B cell (primary cell): Measurements from ENCODE around the gene FBXO7. TPM values are rescaled to one million over a fixed set of nuclear protein-coding genes. Genes with fewer than 3 reads are reported as not detected.

Experiments used
- ATAC-seq: fragments of 200-7000 bp; cut with Tn5 transposase; one replicate; pipeline ENCODE4 v1.10.0; 2021; ENCODE audit warnings: low read depth, mild to moderate bottlenecking, moderate number of reproducible peaks, moderate library complexity
- CTCF ChIA-PET: fragments of 350-600 bp; sonication (Branson Sonifier 250); formaldehyde crosslinking; loops from one replicate; lab custom pipeline; 2021; ENCODE audit warnings: antibody characterized with exemption, inconsistent platforms; lab: Charles Lee
- POLR2A ChIA-PET: fragments of 350-600 bp; sonication (Branson Sonifier 250); formaldehyde crosslinking; loops from one replicate; lab custom pipeline; 2021; ENCODE audit warnings: antibody characterized with exemption; lab: Charles Lee
- DNase-seq: peaks from one replicate; pipeline ENCODE4 v3.0.0; 2013
- H2AFZ ChIP-seq: 2 replicates; pipeline ENCODE4 v1.6.1; 2012; ENCODE audit warnings: mild to moderate bottlenecking, low read depth, low read length; ENCODE audit not compliant: insufficient read depth, poor library complexity, severe bottlenecking
- H3K27ac ChIP-seq, 2 donors: 1 replicate in 1 of 2; 2 replicates in 1 of 2; pipeline ENCODE4 v1.5.1; 2012 to 2013; ENCODE audit warnings: low read length in 2 of 2, mild to moderate bottlenecking in 2 of 2, moderate library complexity in 1 of 2
- H3K27me3 ChIP-seq, 4 experiments: fragments of 200-600 bp in 1 of 4; sonication (generic) in 1 of 4; replicated peaks in 1 of 4; 1 replicate in 2 of 4; 2 replicates in 2 of 4; pipeline versions ENCODE4 v1.6.1 to v1.7.0; 2013 to 2016; ENCODE audit warnings: low read length in 3 of 4, mild to moderate bottlenecking in 2 of 4, mixed read lengths in 1 of 4, moderate library complexity in 1 of 4; ENCODE audit not compliant: insufficient read depth in 4 of 4, control insufficient read depth in 3 of 4; ENCODE audit errors: control extremely low read depth in 1 of 4
- H3K36me3 ChIP-seq, 2 experiments: replicated peaks in 1 of 2; 1 replicate in 1 of 2; 2 replicates in 1 of 2; pipeline versions ENCODE4 v1.6.1 to v1.7.1; 2013; ENCODE audit warnings: low read length in 1 of 2; ENCODE audit not compliant: insufficient read depth in 2 of 2, control insufficient read depth in 1 of 2; ENCODE audit errors: control extremely low read depth in 1 of 2, extremely low read depth in 1 of 2
- H3K4me1 ChIP-seq, 2 donors: fragments of 200-600 bp in 1 of 2; sonication (generic) in 1 of 2; 1 replicate in 1 of 2; 2 replicates in 1 of 2; pipeline versions ENCODE4 v1.5.1 to v1.6.1; 2013 to 2017; ENCODE audit warnings: low read length in 2 of 2; ENCODE audit not compliant: control insufficient read depth in 2 of 2, insufficient read depth in 2 of 2
- H3K4me2 ChIP-seq: replicated peaks from 2 replicates; pipeline ENCODE3; 2012; ENCODE audit warnings: mild to moderate bottlenecking, low read depth, low read length; ENCODE audit not compliant: poor library complexity, severe bottlenecking
- H3K4me3 ChIP-seq, 5 experiments: fragments of 200-600 bp in 1 of 5; sonication (generic) in 1 of 5; 1 replicate in 3 of 5; 2 replicates in 2 of 5; pipeline versions ENCODE4 v1.5.1 to v1.7.0; 2011 to 2016; ENCODE audit warnings: low read length in 4 of 5, mild to moderate bottlenecking in 4 of 5, low read depth in 2 of 5, control low read depth in 1 of 5, moderate library complexity in 1 of 5; ENCODE audit not compliant: insufficient read depth in 1 of 5; ENCODE audit errors: control extremely low read depth in 1 of 5, extremely low read depth in 1 of 5
- H3K79me2 ChIP-seq: fragments of 200-600 bp; sonication (generic); one replicate; pipeline ENCODE4 v1.6.0; 2016; ENCODE audit warnings: low read length; ENCODE audit not compliant: control insufficient read depth, insufficient read depth
- H3K9ac ChIP-seq: fragments of 200-600 bp; sonication (generic); 2 replicates; pipeline ENCODE4 v1.6.1; 2017; ENCODE audit warnings: mild to moderate bottlenecking, low read length, moderate library complexity
- H3K9me3 ChIP-seq, 3 donors: one replicate each; pipeline versions ENCODE4 v1.6.1 to v1.7.1; 2013; ENCODE audit warnings: low read length in 2 of 3; ENCODE audit not compliant: control insufficient read depth in 2 of 3, insufficient read depth in 1 of 3; ENCODE audit errors: control extremely low read depth in 1 of 3
- H4K20me1 ChIP-seq: 2 replicates; pipeline ENCODE4 v1.6.0; 2012; ENCODE audit warnings: mild to moderate bottlenecking, low read length; ENCODE audit not compliant: insufficient read depth, control insufficient read depth, poor library complexity, severe bottlenecking
- H3K27ac Mint-ChIP-seq: one replicate; pipeline ENCODE4 v1.8.0; 2021; ENCODE audit warnings: mixed read lengths
- H3K27me3 Mint-ChIP-seq: one replicate; pipeline ENCODE4 v1.8.0; 2021; ENCODE audit warnings: mixed read lengths
- H3K4me1 Mint-ChIP-seq: one replicate; pipeline ENCODE4 v1.8.0; 2021; ENCODE audit warnings: mixed read lengths
- H3K4me3 Mint-ChIP-seq: one replicate; pipeline ENCODE4 v1.8.0; 2021; ENCODE audit warnings: mixed read lengths
- H3K9me3 Mint-ChIP-seq: one replicate; pipeline ENCODE4 v1.8.0; 2022; ENCODE audit warnings: mixed read lengths; ENCODE audit not compliant: insufficient read depth
- EZH2 ChIP-seq: IDR thresholded peaks from 2 replicates; pipeline ENCODE4 v1.6.1; 2012; ENCODE audit warnings: borderline replicate concordance, low read depth, mild to moderate bottlenecking, moderate library complexity, low read length; ENCODE audit not compliant: insufficient read depth, poor library complexity, severe bottlenecking
- WGBS: methylation state at CpG from one replicate; pipeline ENCODE4 v1.1.5; 2013; ENCODE audit warnings: missing lambda C conversion rate; ENCODE audit not compliant: insufficient coverage; 5-methylcytosine and 5-hydroxymethylcytosine counted together
- intact Hi-C: fragments of 100-400 bp; cut with micrococcal nuclease; formaldehyde crosslinking; loops from one replicate; pipeline ENCODE4 v1.10.0; 2022
- polyA plus RNA-seq: library from polyadenylated mRNA; depleted of rRNA; stranded (reverse); fragments of >200 nt; gene quantifications from 2 replicates; pipeline ENCODE4 v1.2.3, GENCODE V29; 2012
- total RNA-seq, 2 donors: library from RNA; stranded (reverse); fragments of 120-200 nt in 1 of 2; gene quantifications; 1 replicate in 1 of 2; 2 replicates in 1 of 2; pipeline versions ENCODE4 v1.2.3 to v1.2.4, GENCODE V29; 2013 to 2022
- TF ChIP-seq, protein P1 (sequence below): fragments of 200-600 bp; IDR thresholded peaks from one replicate; pipeline ENCODE4 v1.8.0; 2022; ENCODE audit warnings: antibody characterized with exemption, mild to moderate bottlenecking

The FBXO7 gene
- total and polyA plus RNA-seq, 2 donors (not counting 1 experiment from before 2014, with no cell fraction given): 66.2 to 106 TPM

DNA sequence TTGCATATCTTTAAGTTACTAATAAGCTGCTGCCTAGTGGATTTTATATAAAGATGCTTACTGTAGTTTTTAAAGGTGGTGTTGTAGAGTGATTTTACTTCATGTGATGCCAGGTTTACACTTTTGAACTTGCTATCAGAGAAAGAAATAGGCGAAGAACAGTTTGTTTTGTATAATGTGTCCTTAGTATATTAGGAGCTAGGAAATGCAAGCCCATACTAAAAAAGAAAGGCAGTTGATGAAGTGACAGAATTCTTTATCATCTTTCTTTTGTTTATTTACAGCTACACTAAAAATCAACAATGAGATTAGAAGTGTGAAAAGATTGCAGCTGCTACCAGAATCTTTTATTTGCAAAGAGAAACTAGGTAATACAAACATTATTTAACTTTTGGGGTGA, 12.8 kb downstream of the FBXO7 start:
- H4K20me1 ChIP-seq: peaks cover 67% of the 10 kb centered on the region
- no CpG with 5 or more reads among the region's 1 CpG for WGBS
- intact Hi-C loops: no loop called here
- H3K9me3 Mint-ChIP-seq: no peaks in the 10 kb centered on the region
- no peak overlapping the region for H3K27ac ChIP-seq
- no peak overlapping the region for H2AFZ ChIP-seq
- H3K27ac Mint-ChIP-seq: no peak overlapping the region
- no peak overlapping the region for H3K4me3 Mint-ChIP-seq
- no peak overlapping the region for H3K4me3 ChIP-seq
- POLR2A ChIA-PET: no interaction called here
- no peak for DNase-seq
- H3K27me3 ChIP-seq: no peaks in the 10 kb centered on the region
- H3K9me3 ChIP-seq: no peaks in the 10 kb centered on the region
- TF ChIP-seq, protein P1, sequence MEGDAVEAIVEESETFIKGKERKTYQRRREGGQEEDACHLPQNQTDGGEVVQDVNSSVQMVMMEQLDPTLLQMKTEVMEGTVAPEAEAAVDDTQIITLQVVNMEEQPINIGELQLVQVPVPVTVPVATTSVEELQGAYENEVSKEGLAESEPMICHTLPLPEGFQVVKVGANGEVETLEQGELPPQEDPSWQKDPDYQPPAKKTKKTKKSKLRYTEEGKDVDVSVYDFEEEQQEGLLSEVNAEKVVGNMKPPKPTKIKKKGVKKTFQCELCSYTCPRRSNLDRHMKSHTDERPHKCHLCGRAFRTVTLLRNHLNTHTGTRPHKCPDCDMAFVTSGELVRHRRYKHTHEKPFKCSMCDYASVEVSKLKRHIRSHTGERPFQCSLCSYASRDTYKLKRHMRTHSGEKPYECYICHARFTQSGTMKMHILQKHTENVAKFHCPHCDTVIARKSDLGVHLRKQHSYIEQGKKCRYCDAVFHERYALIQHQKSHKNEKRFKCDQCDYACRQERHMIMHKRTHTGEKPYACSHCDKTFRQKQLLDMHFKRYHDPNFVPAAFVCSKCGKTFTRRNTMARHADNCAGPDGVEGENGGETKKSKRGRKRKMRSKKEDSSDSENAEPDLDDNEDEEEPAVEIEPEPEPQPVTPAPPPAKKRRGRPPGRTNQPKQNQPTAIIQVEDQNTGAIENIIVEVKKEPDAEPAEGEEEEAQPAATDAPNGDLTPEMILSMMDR: no peak
- no peak for TF ChIP-seq EZH2
- H3K4me1 Mint-ChIP-seq: no peaks in the 10 kb centered on the region
- ATAC-seq: no peak
- no peak overlapping the region for H3K4me2 ChIP-seq
- H3K36me3 ChIP-seq: peaks cover 21 to 90% of the 10 kb centered on the region in 2 experiments
- H3K79me2 ChIP-seq: peaks cover 38% of the 10 kb centered on the region
- CTCF ChIA-PET: no interaction called here
- peaks cover 0 to 5% of the 10 kb centered on the region in 2 donors for H3K4me1 ChIP-seq
- H3K9ac ChIP-seq: no peak overlapping the region
- H3K27me3 Mint-ChIP-seq: no peaks in the 10 kb centered on the region

DNA sequence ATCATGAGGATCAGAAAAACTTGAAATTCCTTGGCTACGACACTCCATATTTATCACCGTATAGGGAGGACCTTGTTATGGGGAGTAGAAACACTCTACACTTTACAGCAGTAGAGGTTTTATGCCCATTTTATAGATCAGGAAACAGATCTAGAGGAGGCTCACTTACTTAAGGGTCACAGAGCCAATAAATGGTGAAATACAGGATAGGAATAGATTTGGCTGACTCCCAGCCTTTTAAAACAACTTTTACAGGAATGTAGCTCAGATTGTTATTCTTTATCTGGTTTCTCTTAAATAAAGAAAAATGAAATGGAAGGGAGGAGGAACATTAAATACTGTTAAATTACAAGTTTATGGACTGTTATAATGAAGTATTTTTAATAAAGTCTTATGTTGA, 14.8 kb downstream of the FBXO7 start:
- Mint-ChIP-seq H3K9me3 (no peaks in the 10 kb centered on the region), H3K27ac (no peak overlapping the region), H3K4me3 (no peak overlapping the region), H3K4me1 (no peaks in the 10 kb centered on the region), H3K27me3 (no peaks in the 10 kb centered on the region)
- Histone ChIP-seq H3K4me3 (no peak overlapping the region), H3K9me3 (no peaks in the 10 kb centered on the region), H3K79me2 (peaks cover 18% of the 10 kb centered on the region), H2AFZ (no peak overlapping the region), H4K20me1 (peaks cover 48% of the 10 kb centered on the region), H3K36me3 (peaks cover 16 to 89% of the 10 kb centered on the region in 2 experiments), H3K4me2 (no peak overlapping the region), H3K9ac (no peak overlapping the region), H3K4me1 (no peaks in the 10 kb centered on the region), H3K27me3 (no peaks in the 10 kb centered on the region), H3K27ac (no peak overlapping the region)
- no CpG with 5 or more reads among the region's 2 CpGs for WGBS
- ChIA-PET CTCF (no interaction called here), POLR2A (no interaction called here)
- intact Hi-C loops: no loop called here
- DNase-seq: no peak
- no peak for TF ChIP-seq EZH2
- TF ChIP-seq, protein P1: no peak
- no peak for ATAC-seq
